ENCODE results near the gene ZYG11A.
A peak's percentile ranks its signal among the peaks of the same experiment; 100 is the strongest.

The ZYG11A gene

DNA sequence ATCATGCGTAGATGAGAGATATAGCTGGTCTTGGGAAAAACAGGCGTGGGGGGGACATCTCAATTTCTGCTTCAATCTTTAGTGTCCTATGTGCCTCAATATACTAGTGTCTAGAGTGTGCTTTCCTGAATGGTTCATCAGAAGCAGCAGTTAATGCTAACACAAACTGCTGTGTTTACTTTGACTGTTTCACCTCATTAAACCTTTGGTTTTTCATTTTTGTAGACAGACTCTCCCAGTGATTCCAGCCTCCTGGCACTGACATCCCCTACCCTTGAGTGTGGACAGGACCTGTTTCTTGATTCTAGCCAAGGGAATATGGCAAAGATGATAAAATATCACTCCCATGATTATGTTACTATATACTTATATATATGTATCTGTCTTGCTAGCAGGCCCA is 37.6 kb downstream of the ZYG11A start:
- DNase-seq: no peak

DNA sequence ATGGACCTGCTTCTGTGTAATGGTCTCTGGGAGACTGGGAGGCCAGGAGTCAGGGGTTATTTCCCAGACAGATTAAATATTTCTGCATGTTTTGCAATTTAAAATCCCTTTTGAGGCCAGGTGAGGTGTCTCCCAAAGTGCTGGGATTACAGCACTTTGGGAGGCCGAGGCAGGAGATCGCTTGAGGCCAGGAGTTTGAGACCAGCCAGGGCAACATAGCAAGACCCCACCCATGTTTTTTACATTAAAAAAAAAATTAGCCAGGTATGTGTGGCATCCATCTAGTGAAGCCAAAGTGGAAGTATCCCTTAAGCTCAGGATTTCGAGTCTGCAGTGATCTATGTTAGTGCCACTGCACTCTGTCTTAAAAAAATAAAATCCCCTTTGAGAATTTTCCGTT is 44.9 kb downstream of the ZYG11A start:
- no peak for DNase-seq

- DNase-seq: no peak
Measured at GRCh38 chr1:52892424-52893215, 50.1 kb downstream of the ZYG11A start.

DNA sequence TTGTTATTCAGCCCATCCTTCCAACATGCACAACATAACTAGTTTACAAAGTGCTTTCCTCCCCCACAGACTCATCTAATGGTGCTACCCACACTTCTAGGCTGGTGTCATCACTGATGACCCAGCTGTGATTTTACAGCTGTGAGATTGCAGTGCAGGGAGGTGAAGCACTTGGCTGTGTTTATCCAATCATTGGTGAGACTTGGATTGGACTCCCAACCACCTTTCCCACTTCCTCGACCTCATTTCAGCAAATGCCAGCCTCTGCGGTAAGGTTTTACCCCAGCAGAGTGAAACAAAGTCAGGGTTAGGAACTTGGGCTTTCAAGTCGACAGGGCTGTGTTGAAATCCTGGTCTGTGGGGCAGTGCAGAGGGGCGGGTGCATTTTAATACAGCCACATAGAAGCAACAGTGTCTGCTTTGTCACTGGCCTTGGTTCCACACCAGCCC is 56.9 kb downstream of the ZYG11A start:
- DNase-seq: no peak

- no peak for DNase-seq
Measured at GRCh38 chr1:52900402-52900801, 57.8 kb downstream of the ZYG11A start.

DNA sequence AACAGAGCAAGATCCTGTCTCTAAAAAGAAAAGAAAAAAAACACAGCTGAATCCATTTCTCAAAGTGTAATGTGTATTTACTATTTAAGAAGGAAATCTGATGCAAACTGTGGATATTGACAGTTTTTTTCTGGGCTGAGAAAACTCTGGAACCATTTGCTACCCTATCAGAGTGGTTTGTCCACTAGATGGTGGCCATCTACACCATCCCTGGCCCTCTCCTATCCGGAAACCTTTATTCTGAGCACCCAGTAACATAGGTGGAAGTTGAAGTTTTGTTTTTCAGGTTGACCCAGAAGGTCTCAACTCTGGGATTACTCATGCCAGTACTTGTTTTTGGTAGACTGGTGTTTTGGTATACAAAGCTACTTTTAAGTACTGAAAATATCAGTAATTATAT is 58.8 kb downstream of the ZYG11A start:
- DNase-seq: no peak

- no peak for DNase-seq
Measured at GRCh38 chr1:52904208-52904926, 61.8 kb downstream of the ZYG11A start.

- peak; percentile 62 for DNase-seq
Measured at GRCh38 chr1:52904927-52905698, 62.6 kb downstream of the ZYG11A start.

DNA sequence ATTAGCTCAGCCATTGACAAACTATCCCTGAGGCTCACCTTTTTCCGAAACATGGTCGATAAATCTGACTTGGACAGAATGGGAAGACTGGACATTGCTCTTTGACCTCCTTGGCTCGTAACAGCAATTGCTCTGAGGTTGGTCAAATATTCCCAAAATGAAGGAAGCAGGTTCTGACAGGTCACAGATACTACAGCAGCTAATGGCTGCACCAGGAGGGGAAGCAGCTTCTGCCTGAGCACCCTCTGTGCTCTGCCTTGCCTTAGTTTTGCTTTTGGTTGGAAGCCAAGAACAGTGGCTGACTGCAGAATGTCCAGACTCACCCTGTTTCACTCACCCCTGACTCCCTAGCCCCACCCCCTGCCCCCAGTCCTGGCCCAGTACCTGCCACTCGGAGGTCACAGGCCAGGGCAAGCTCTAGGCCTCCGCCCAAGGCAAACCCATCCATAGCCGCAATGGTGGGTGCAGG is 63.6 kb downstream of the ZYG11A start:
- DNase-seq: no peak

- no peak for DNase-seq
Measured at GRCh38 chr1:52907068-52907811, 64.7 kb downstream of the ZYG11A start.

- DNase-seq: no peak
Measured at GRCh38 chr1:52907812-52908153, 65.2 kb downstream of the ZYG11A start.

DNA sequence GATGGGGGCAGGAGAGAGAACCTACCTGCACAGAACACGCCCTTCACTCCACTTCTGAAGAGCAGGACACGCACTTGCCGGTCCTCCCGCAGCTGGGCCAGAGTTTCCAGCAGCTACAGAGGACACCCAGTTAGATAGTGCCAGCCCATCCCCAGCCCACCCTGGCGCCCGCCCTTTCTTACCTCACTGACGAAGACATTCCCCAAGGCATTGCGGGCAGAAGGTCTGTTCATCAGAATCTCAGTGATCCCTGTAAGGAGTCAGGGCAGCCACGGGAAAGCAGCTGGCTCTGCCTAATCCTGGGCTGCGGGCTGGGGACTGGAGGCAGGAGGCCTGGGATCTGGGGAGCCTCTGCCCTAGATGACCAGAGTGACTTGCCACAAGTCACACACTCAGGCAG is 69.0 kb downstream of the ZYG11A start:
- DNase-seq: no peak

DNA sequence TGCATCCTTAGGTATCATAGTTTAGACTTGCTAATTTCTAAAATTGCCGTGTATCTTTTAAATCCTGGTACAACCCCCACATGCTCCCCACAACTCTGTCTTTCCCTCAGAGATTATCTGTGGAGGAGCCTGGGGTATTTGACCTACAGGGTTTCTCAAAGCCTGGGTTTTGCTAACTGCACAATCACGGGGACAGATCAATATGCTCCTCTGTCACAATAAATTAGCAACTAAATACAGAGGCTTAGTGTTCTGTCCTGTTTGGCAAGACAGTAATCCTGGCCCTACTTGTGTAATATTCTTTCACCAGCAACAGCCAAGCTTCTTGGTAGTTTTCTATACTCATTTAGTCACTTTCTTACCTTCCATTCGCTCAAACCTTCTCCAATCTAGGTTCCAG is 70.5 kb downstream of the ZYG11A start:
- peak; percentile 7 for DNase-seq

DNA sequence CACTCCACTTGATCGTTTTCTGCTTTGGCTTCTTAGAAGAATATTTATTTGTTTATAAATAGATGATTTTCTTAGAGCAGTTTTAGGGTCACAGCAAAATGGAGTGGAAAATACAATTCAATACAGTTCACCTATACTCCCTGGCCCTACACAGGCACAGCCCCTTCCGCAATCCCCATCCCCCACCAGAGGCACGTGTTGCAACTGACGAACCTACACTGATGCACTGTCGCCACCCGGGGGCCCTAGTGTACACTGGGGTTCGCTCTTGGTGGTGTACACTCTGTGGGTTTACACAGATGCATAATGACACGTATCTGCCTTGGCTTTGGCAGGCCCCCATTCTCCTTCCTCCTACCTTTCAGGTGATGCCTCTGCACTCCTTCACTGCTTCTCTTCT is 71.0 kb downstream of the ZYG11A start:
- no peak for DNase-seq

- no peak for DNase-seq
Measured at GRCh38 chr1:52914463-52914862, 71.9 kb downstream of the ZYG11A start.

GRCh38 chr1:52915211-52915854 is 72.8 kb downstream of the ZYG11A start:
- no peak for DNase-seq

GRCh38 chr1:52915855-52916220 is 73.3 kb downstream of the ZYG11A start:
- no peak for DNase-seq

GRCh38 chr1:52916241-52916975 is 73.8 kb downstream of the ZYG11A start:
- no peak for DNase-seq

DNA sequence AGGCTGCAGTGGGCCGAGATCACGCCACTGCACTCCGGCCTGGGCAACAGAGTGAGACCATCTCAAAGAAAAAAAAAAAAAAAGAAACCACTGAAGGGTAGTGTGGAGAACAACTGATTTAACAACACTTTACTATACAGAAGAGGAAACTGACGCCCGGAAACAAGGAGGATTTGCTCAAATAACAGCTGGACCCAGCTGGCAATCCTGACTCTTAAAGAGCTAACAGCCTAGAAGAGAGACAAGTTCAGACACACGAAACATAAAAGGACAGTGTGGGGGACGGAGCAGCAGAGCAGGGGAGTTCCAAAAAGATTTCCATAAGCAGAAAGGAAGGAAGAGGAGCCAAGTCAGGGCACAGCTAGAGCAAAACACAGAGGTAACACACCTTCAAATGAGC is 74.6 kb downstream of the ZYG11A start:
- DNase-seq: no peak

DNA sequence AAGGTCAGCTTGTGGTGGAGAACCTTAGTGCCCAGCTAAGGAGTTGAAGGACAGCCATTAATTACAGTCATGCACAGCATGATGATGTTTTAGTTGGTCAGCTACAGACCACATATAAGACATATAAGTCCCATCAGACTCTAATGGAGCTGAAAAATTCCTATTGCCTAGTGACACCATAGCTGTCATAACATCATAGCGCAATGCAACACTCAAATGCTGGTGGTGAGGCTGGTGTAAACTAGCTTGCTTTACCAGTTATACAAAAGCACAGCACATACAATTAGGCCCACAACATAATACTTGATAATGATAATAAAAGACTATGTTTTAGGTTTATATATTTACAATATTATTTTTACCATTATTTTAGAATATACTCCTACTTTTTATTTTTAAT is 75.0 kb downstream of the ZYG11A start:
- no peak for DNase-seq

DNA sequence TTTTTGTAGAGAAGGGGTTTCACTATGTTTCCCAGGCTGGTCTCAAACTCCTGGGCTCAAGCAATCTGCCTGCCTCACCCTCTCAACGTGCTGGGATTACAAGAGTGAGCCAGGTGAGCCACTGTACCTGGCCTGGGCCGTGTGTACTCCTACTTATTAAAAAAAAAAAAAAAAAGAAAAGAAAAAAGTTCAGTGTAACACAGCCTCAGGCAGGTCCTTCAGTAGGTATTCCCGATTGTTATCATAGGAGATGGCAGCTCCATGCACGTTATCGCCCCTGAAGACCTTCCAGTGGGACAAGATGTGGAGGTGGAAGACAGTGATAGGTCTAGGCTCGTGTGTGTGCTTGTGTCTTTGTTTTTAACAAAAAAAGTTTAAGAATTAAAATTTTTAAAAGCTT is 75.6 kb downstream of the ZYG11A start:
- DNase-seq: no peak

Data from activated CD8-positive, alpha-beta memory T cell treated with anti-CD3 and anti-CD28 coated beads, Interleukin-2, amount 50 U/mL, for 48 hours (primary cell).